M059J (cell line): ENCODE measurements around the gene AP2S1. TPM values are rescaled to one million over a fixed set of nuclear protein-coding genes. Genes with fewer than 3 reads are reported as not detected.
"Not testable (repeated sequence)": the region's sequence is repeated elsewhere in the genome, so short reads cannot be mapped to it uniquely, and the experiment has no call there.

ENCODE experiments used
- DNase-seq: peaks from one replicate; pipeline ENCODE4 v3.0.0-alpha.2; 2012; ENCODE audit warnings: low read depth
- total RNA-seq: library from RNA; depleted of rRNA; stranded (reverse); fragments of >200 nt; shearing (Covaris generic); gene quantifications from 2 replicates; pipeline ENCODE4 v1.2.3, GENCODE V29; 2014

Gene AP2S1
- total RNA-seq, 1 experiment from 2014 or later, result 428 TPM

- DNase-seq, result no peak
These were observed 7.9 kb downstream of the AP2S1 start for GRCh38 chr19:46842791-46843190.

- peak; percentile 88 for DNase-seq
These were observed 9.1 kb downstream of the AP2S1 start for GRCh38 chr19:46841458-46842083.

GRCh38 chr19:46840498-46840942 lies 10.1 kb downstream of the AP2S1 start:
- peak; percentile 60 for DNase-seq

GRCh38 chr19:46839752-46840497 lies 10.7 kb downstream of the AP2S1 start:
- DNase-seq, result no peak

- DNase-seq, result no peak
These were observed 12.5 kb downstream of the AP2S1 start for GRCh38 chr19:46838160-46838559.

- DNase-seq, result no peak
These were observed 15.7 kb downstream of the AP2S1 start for GRCh38 chr19:46834984-46835383.

- no peak for DNase-seq
These were observed 16.5 kb downstream of the AP2S1 start for GRCh38 chr19:46834121-46834520.

GRCh38 chr19:46830864-46831263 lies 19.8 kb downstream of the AP2S1 start:
- no peak for DNase-seq

- no peak for DNase-seq
These were observed 22.2 kb downstream of the AP2S1 start for GRCh38 chr19:46828484-46828883.

- no peak for DNase-seq
These were observed 25.0 kb downstream of the AP2S1 start for GRCh38 chr19:46825731-46826055.

- DNase-seq, result peak; percentile 41
These were observed 25.5 kb downstream of the AP2S1 start for GRCh38 chr19:46824890-46825730.

- DNase-seq, result no peak
These were observed 27.6 kb downstream of the AP2S1 start for GRCh38 chr19:46823049-46823448.

- DNase-seq, result not testable (repeated sequence)
These were observed 28.2 kb downstream of the AP2S1 start for GRCh38 chr19:46822410-46822787.

- DNase-seq, result no peak
These were observed 28.9 kb downstream of the AP2S1 start for GRCh38 chr19:46821512-46822409.

- peak; percentile 49 for DNase-seq
These were observed 31.8 kb downstream of the AP2S1 start for GRCh38 chr19:46818812-46819211.

- DNase-seq, result no peak
These were observed 34.6 kb downstream of the AP2S1 start for GRCh38 chr19:46815833-46816627.

- peak; percentile 55 for DNase-seq
These were observed 36.7 kb downstream of the AP2S1 start for GRCh38 chr19:46813839-46814358.

GRCh38 chr19:46812977-46813838 lies 37.4 kb downstream of the AP2S1 start:
- no peak for DNase-seq

- DNase-seq, result no peak
These were observed 40.9 kb downstream of the AP2S1 start for GRCh38 chr19:46809534-46810272.
